Suppressor macrophage treated with lipopolysaccharide for 4 hours (primary cell): Measurements from ENCODE around the gene JMJD1C.
"Not testable (repeated sequence)": the region's sequence is repeated elsewhere in the genome, so short reads cannot be mapped to it uniquely, and the experiment has no call there.

Source experiments
- DNase-seq: peaks from one replicate; pipeline ENCODE4 v3.0.0-alpha.2; 2020

The JMJD1C gene, protein sequence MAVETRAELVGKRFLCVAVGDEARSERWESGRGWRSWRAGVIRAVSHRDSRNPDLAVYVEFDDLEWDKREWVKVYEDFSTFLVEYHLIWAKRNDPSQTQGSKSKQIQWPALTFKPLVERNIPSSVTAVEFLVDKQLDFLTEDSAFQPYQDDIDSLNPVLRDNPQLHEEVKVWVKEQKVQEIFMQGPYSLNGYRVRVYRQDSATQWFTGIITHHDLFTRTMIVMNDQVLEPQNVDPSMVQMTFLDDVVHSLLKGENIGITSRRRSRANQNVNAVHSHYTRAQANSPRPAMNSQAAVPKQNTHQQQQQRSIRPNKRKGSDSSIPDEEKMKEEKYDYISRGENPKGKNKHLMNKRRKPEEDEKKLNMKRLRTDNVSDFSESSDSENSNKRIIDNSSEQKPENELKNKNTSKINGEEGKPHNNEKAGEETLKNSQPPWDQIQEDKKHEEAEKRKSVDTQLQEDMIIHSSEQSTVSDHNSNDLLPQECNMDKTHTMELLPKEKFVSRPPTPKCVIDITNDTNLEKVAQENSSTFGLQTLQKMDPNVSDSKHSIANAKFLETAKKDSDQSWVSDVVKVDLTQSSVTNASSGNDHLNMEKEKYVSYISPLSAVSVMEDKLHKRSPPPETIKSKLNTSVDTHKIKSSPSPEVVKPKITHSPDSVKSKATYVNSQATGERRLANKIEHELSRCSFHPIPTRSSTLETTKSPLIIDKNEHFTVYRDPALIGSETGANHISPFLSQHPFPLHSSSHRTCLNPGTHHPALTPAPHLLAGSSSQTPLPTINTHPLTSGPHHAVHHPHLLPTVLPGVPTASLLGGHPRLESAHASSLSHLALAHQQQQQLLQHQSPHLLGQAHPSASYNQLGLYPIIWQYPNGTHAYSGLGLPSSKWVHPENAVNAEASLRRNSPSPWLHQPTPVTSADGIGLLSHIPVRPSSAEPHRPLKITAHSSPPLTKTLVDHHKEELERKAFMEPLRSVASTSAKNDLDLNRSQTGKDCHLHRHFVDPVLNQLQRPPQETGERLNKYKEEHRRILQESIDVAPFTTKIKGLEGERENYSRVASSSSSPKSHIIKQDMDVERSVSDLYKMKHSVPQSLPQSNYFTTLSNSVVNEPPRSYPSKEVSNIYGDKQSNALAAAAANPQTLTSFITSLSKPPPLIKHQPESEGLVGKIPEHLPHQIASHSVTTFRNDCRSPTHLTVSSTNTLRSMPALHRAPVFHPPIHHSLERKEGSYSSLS (N-terminal part only)

DNA sequence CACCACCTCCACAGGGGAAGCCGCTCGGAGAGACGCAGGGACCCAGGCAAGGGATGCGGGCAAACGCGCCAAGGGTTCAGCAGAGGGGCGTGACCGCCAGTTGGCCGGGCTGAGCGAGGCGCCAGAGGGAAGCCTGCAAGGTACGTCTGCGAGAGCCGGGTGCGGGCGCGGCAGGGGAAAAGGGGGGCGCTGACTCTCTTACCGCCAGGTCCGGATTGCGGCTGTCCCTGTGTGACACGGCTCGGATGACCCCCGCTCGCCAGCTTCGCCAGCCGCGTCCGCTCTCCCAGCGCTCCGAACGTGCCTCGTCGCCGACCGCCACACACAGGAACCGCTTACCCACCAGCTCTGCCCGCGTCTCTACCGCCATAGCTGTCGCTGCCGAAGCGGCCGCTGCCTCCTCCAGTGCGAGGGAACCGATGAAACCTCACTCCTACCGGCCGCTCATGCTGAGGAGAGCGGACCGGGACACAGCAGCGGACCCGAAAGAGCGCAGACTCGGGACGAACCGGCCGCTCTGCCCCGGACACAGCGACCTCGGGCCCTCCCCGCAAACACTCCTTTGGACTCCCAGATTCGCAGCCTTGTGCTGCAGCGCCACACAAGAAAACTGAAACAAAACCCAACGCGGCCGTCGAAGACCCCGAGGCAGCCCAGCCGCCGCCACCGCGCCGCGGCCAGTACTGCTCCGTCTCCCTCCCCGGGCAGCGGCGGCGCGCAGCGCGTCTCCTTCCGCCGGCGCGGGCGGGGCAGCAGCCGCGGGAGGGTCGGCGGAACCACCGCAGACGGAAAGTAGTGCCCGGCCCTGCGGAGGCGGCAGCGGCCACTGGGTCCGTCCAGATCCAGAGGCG is at the start of gene JMJD1C:
JMJD1C (minus strand) TSS at position 685 of the 851 bp plus-strand sequence; CDS start at position 370, 315 bp downstream.
- peak; percentile 79 for DNase-seq

- DNase-seq = peak; percentile 22
These were observed 49.4 kb upstream of the JMJD1C start for GRCh38 chr10:63515002-63515763.

- no peak for DNase-seq
These were observed 40.8 kb upstream of the JMJD1C start for GRCh38 chr10:63506554-63506953.

GRCh38 chr10:63505562-63505961 is 39.8 kb upstream of the JMJD1C start:
- DNase-seq = no peak

DNA sequence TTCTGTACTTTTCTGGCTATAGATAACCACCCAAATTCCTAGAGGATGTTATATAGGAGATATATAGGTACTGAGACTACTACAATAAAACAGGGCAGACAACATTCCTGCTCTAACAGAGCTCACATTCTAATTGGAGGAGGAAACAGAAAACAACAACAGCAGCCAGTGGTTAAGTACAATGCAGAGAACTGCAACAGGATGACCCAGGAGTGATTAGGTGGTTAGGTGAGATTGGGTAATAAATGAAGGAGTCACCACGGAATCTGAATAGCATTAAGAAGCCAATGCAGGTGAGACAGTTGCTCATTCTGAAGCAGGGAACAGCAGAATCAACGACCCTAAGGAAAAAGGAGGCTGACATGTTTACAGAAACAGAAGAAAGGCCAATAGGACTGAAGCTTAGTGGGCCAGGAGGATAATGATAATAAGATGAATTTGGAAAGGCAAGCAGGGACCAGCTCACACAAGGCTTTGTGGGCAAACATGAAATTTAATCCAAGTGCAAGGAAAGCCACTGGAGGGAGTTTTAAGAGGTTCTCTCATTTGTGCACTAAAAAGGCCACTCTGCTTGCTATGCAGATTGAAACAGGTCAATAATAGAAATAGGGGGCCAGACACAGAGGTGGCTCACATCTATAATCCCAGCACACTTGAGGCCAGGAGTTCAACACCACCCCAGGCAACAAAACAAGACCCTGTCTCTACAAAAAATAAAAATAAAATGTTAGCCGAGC is 38.5 kb upstream of the JMJD1C start:
- DNase-seq = no peak

GRCh38 chr10:63503395-63503794 is 37.6 kb upstream of the JMJD1C start:
- DNase-seq = no peak

DNA sequence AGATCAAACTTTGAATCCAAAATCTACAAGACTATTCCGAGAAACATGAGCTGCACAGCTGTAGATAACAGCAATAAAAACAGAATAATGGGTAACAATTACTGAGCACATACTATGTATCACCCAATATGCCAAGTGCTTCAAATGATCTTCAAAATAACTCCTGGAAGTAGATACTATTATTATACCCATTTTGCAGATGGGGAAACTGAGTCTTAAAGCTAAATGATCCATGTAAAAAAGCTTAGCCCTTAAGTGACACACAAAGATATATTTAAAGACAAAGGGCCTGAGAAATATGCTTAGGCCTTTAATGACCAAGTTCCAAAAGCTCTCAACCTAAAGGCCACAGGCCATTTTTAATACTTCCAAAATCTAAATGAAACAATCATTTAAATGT is 37.1 kb upstream of the JMJD1C start:
- DNase-seq = no peak

GRCh38 chr10:63501954-63502353 is 36.2 kb upstream of the JMJD1C start:
- DNase-seq = no peak

- not testable (repeated sequence) for DNase-seq
These were observed 34.8 kb upstream of the JMJD1C start for GRCh38 chr10:63500551-63500950.

- no peak for DNase-seq
These were observed 32.9 kb upstream of the JMJD1C start for GRCh38 chr10:63498665-63499064.

- DNase-seq = no peak
These were observed 31.5 kb upstream of the JMJD1C start for GRCh38 chr10:63497321-63497720.

GRCh38 chr10:63496561-63496960 is 30.8 kb upstream of the JMJD1C start:
- no peak for DNase-seq

DNA sequence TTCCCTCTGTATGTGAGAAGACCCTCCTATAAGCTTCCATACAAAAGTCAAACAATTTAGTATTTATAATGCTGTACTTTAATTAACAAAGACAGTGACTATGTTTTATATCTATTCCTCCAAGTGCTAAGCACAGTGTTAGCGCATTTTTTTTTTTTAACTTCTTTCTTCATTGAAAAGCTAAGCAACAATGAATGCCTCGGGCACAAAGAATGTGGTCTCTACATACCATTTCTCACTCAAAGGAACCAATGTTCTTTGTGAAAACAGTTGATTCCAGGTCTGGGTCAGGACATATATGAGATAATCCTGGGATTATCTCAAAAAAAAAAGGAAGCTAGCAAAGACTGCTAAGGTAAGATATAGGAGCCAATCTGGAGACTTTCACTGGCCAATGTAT is 29.2 kb upstream of the JMJD1C start:
- DNase-seq = no peak

DNA sequence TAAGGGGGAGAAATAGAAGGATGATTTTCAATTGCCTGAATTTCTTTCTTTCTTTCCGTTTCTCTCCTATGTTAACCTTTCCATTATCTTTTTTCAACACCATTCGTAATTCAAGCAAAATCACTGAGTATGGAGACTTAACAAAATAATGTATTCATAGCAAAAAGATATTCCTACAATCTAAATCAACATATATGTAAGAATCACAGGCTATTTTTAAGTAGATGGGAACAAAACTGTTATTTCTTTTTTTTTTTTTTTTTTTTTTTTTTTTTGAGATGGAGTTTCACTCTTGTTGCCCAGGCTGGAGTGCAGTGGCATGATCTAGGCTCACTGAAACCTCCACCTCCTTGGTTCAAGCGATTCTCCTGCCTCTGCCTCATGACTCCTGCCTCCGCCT is 27.2 kb upstream of the JMJD1C start:
- no peak for DNase-seq

DNA sequence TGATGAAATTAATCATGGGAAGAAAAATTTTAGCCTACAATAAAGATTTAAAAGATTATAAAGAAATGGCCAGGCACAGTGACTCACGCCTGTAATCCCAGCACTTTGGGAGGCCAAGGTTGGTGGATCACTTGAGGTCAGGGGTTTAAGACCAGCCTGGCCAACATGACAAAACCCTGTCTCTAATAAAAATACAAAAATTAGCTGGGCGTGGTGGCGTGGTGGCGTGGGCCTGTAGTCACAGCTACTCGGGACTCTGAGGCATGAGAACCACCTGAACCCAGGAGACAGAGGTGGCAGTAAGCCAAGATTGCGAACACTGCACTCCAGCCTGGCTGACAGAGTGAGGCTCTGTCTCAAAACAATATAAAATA is 26.5 kb upstream of the JMJD1C start:
- not testable (repeated sequence) for DNase-seq

DNA sequence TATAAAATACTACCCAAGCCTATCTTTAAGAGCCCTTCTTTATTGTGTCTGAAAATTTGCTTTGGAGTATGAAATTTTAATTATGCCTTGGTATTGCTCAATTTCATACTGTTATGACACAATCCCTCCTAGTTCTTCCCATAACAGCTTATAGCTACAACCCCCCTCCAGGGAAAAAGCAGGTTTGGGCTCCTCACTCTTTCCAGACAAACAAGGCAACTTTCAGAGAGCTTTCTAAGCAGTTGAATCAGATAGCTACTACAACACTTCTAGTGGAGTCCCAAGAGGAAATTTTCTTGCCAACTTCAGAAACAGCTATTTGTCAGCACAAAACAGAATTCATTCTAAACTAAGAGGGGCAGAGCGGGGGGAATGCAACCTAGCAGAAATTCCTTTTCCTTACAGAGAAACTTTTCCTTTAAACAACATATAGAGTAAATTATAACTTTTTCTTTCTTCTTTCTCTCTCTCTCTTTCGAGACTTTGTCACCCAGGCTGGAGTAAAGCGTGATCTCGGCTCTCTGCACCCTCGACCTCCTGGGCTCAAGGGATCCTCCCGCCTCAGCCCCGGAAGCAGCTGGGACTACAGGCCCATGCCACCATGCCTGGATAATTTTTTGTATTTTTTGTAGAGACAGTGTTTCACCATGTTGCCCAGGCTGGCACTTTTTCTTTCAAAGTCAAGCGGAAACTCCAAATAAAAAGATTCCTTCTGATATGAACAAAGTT is 26.0 kb upstream of the JMJD1C start:
- peak; percentile 16 for DNase-seq

- no peak for DNase-seq
These were observed 24.1 kb upstream of the JMJD1C start for GRCh38 chr10:63489838-63490237.

- no peak for DNase-seq
These were observed 22.2 kb upstream of the JMJD1C start for GRCh38 chr10:63487990-63488389.

GRCh38 chr10:63483983-63484382 is 18.2 kb upstream of the JMJD1C start:
- DNase-seq = no peak
